Epithelial cell of esophagus (primary cell): Measurements from ENCODE around the gene TDRD9.
A peak's percentile ranks its signal among the peaks of the same experiment; 100 is the strongest.

ENCODE experiments used
- DNase-seq: peaks from one replicate; pipeline ENCODE4 v3.0.0; 2010; ENCODE audit warnings: low read depth
- H3K4me3 ChIP-seq: 2 replicates; pipeline ENCODE4 v1.5.1; 2011; ENCODE audit warnings: mild to moderate bottlenecking, low read length, control low read depth
- CTCF ChIP-seq: IDR thresholded peaks from 2 replicates; pipeline ENCODE4 v1.5.1; 2011; ENCODE audit warnings: low read depth, mild to moderate bottlenecking, low read length, control low read depth, inconsistent platforms; ENCODE audit not compliant: insufficient read depth; ENCODE audit errors: missing control alignments

The TDRD9 gene

GRCh38 chr14:104014764-104015163, 86.5 kb downstream of the TDRD9 start:
- no peak for TF ChIP-seq CTCF
- DNase-seq = no peak
- no peak overlapping the region for H3K4me3 ChIP-seq

GRCh38 chr14:104016873-104017650, 88.8 kb downstream of the TDRD9 start:
- TF ChIP-seq CTCF = no peak
- H3K4me3 ChIP-seq = no peak overlapping the region
- DNase-seq = peak; percentile 55

GRCh38 chr14:104019029-104019428, 90.8 kb downstream of the TDRD9 start:
- DNase-seq = no peak
- no peak overlapping the region for H3K4me3 ChIP-seq
- no peak for TF ChIP-seq CTCF

- DNase-seq = no peak
- no peak overlapping the region for H3K4me3 ChIP-seq
- TF ChIP-seq CTCF = no peak
Measured at GRCh38 chr14:104019806-104020205, 91.5 kb downstream of the TDRD9 start.

- no peak overlapping the region for H3K4me3 ChIP-seq
- DNase-seq = no peak
- no peak for TF ChIP-seq CTCF
Measured at GRCh38 chr14:104020471-104020870, 92.2 kb downstream of the TDRD9 start.

- DNase-seq = peak; percentile 21
- no peak for TF ChIP-seq CTCF
- no peak overlapping the region for H3K4me3 ChIP-seq
Measured at GRCh38 chr14:104023325-104024055, 95.2 kb downstream of the TDRD9 start.
